ENCODE data around the gene DDOST.

GRCh38 chr1:20645414-20645813 is 15.8 kb downstream of the DDOST start:
- TF ChIP-seq TEAD4 (IDR thresholded peaks at IDR 0.05), result no peak
- TF ChIP-seq EP300 (IDR thresholded peaks at IDR 0.05; ENCODE audit: borderline replicate concordance), result no peak
- no peak for TF ChIP-seq MAX (IDR thresholded peaks at IDR 0.05)
- TF ChIP-seq TAF1 (IDR thresholded peaks at IDR 0.05; ENCODE audit: low read depth), result no peak
- no peak for TF ChIP-seq YY1 (IDR thresholded peaks at IDR 0.05; ENCODE audit: low read depth)
- TF ChIP-seq RAD21 (IDR thresholded peaks at IDR 0.05; ENCODE audit: low read depth), result no peak

Measured in Ishikawa (cell line).